OCI-LY7 (cell line): ENCODE measurements around the gene TWF2.

Source experiments
- CTCF ChIP-seq: fragments of 200-600 bp; sonication (generic); conservative IDR thresholded peaks from 2 replicates; pipeline ENCODE4 v1.5.1; 2014; ENCODE audit warnings: mild to moderate bottlenecking, antibody characterized with exemption, low read length, moderate library complexity, mixed read lengths
- EZH2phosphoT487 ChIP-seq: fragments of 200-600 bp; sonication (generic); IDR thresholded peaks from 2 replicates; pipeline ENCODE4 v1.6.1; 2018; ENCODE audit warnings: low read depth, borderline replicate concordance, mild to moderate bottlenecking, mixed run types, antibody characterized with exemption, low read length, moderate library complexity, mixed read lengths

GRCh38 chr3:52240059-52240885 lies 1.3 kb upstream of the TWF2 start:
- TF ChIP-seq CTCF (peak; percentile 27; the same call in 1 of the 2 replicates), EZH2phosphoT487 (no peak)
